ENCODE data around the gene KCNMA1. TPM values are rescaled to one million over a fixed set of nuclear protein-coding genes. Genes with fewer than 3 reads are reported as not detected.

The KCNMA1 gene
- total RNA-seq, 1 donor from 2014 or later = not detected

- no peak for DNase-seq
- Mint-ChIP-seq H3K9me3 (no peaks in the 10 kb centered on the region), H3K27me3 (no peaks in the 10 kb centered on the region), H3K4me1 (no peaks in the 10 kb centered on the region), H3K4me3 (no peak overlapping the region), H3K27ac (no peak overlapping the region), H3K36me3 (ENCODE audit: low read depth) (no peaks in the 10 kb centered on the region)
- intact Hi-C loops (cut with micrococcal nuclease) = no loop called here
These were observed 145.1 kb downstream of the KCNMA1 start for GRCh38 chr10:77492368-77492994.

- Mint-ChIP-seq H3K36me3 (ENCODE audit: low read depth) (no peaks in the 10 kb centered on the region), H3K27ac (no peak overlapping the region), H3K4me1 (no peaks in the 10 kb centered on the region), H3K4me3 (no peak overlapping the region), H3K9me3 (no peaks in the 10 kb centered on the region), H3K27me3 (no peaks in the 10 kb centered on the region)
- no peak for DNase-seq
- intact Hi-C loops (cut with micrococcal nuclease) = no loop called here
These were observed 146.9 kb downstream of the KCNMA1 start for GRCh38 chr10:77490534-77491314.

- intact Hi-C loops (cut with micrococcal nuclease) = no loop called here
- no peak for DNase-seq
- H3K4me3 Mint-ChIP-seq = no peak overlapping the region
- H3K36me3 Mint-ChIP-seq (ENCODE audit: low read depth) = no peaks in the 10 kb centered on the region
- no peak overlapping the region for H3K27ac Mint-ChIP-seq
- H3K9me3 Mint-ChIP-seq = no peaks in the 10 kb centered on the region
- H3K27me3 Mint-ChIP-seq = no peaks in the 10 kb centered on the region
- no peaks in the 10 kb centered on the region for H3K4me1 Mint-ChIP-seq
These were observed 151.1 kb downstream of the KCNMA1 start for GRCh38 chr10:77486517-77486916.

DNA sequence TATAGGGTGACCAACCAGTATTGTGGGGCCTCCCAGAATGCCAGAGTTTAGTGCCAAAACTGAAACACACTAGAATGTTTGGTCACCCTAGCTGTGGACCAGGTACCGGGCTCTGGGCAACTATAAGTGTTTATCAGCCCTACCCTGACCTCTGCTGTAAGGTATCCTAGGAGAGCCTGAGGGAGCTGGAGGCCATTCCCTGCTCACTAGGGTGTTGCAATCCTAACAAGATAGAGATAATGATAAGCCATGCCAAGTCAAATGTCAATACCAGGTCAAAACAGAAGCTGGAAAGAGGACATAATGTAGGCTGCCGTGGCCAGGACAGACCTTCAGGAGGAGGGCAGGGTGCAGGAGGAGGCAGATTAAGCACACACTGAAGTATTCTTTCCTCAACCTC, 151.8 kb downstream of the KCNMA1 start:
- no peaks in the 10 kb centered on the region for H3K4me1 Mint-ChIP-seq
- no peak overlapping the region for H3K4me3 Mint-ChIP-seq
- no peak for DNase-seq
- no peak overlapping the region for H3K27ac Mint-ChIP-seq
- no peaks in the 10 kb centered on the region for H3K36me3 Mint-ChIP-seq (ENCODE audit: low read depth)
- intact Hi-C loops (cut with micrococcal nuclease) = no loop called here
- no peaks in the 10 kb centered on the region for H3K27me3 Mint-ChIP-seq
- no peaks in the 10 kb centered on the region for H3K9me3 Mint-ChIP-seq

DNA sequence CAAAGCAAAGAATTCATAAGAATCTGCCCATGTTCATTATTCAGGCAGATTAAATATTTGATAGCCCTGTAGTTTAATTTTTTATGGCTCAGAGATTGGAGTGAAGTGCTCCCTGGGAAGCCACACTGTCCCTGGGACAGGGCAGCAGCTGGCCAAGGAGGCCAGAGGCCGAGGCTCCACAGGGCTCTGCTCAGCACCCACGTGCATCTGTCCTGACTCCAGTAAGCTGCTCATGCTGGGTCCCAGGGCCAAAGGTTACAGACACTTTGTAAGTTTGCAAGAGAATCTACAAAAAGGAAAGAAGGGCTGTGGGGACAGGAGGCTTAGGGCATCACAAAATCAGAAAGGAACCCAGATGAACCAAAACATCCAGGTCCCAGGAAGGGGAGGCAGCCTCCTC, 155.5 kb downstream of the KCNMA1 start:
- no peaks in the 10 kb centered on the region for H3K9me3 Mint-ChIP-seq
- intact Hi-C loops (cut with micrococcal nuclease) = no loop called here
- H3K4me1 Mint-ChIP-seq = no peaks in the 10 kb centered on the region

GRCh38 chr10:77479586-77479985, 158.0 kb downstream of the KCNMA1 start:
- no peak for DNase-seq
- intact Hi-C loops (cut with micrococcal nuclease) = no loop called here
- Mint-ChIP-seq H3K36me3 (ENCODE audit: low read depth) (no peaks in the 10 kb centered on the region), H3K27ac (no peak overlapping the region), H3K4me1 (no peaks in the 10 kb centered on the region), H3K9me3 (no peaks in the 10 kb centered on the region), H3K4me3 (no peak overlapping the region), H3K27me3 (no peaks in the 10 kb centered on the region)

More for the DNA sequence above, 155.5 kb downstream of the KCNMA1 start:
- no peak for DNase-seq
- Mint-ChIP-seq H3K36me3 (ENCODE audit: low read depth) (no peaks in the 10 kb centered on the region), H3K27me3 (no peaks in the 10 kb centered on the region), H3K27ac (no peak overlapping the region), H3K4me3 (no peak overlapping the region)

GRCh38 chr10:77478962-77479359, 158.6 kb downstream of the KCNMA1 start:
- H3K4me3 Mint-ChIP-seq = no peak overlapping the region
- no peaks in the 10 kb centered on the region for H3K4me1 Mint-ChIP-seq
- intact Hi-C loops (cut with micrococcal nuclease) = no loop called here

GRCh38 chr10:77478247-77478961, 159.2 kb downstream of the KCNMA1 start:
- Mint-ChIP-seq H3K27ac (no peak overlapping the region), H3K27me3 (no peaks in the 10 kb centered on the region), H3K36me3 (ENCODE audit: low read depth) (no peaks in the 10 kb centered on the region), H3K4me3 (no peak overlapping the region), H3K4me1 (no peaks in the 10 kb centered on the region), H3K9me3 (no peaks in the 10 kb centered on the region)
- intact Hi-C loops (cut with micrococcal nuclease) = no loop called here
- DNase-seq = no peak

More at GRCh38 chr10:77478962-77479359, 158.6 kb downstream of the KCNMA1 start:
- no peaks in the 10 kb centered on the region for H3K36me3 Mint-ChIP-seq (ENCODE audit: low read depth)
- no peaks in the 10 kb centered on the region for H3K9me3 Mint-ChIP-seq
- H3K27ac Mint-ChIP-seq = no peak overlapping the region
- DNase-seq = no peak
- H3K27me3 Mint-ChIP-seq = no peaks in the 10 kb centered on the region

DNA sequence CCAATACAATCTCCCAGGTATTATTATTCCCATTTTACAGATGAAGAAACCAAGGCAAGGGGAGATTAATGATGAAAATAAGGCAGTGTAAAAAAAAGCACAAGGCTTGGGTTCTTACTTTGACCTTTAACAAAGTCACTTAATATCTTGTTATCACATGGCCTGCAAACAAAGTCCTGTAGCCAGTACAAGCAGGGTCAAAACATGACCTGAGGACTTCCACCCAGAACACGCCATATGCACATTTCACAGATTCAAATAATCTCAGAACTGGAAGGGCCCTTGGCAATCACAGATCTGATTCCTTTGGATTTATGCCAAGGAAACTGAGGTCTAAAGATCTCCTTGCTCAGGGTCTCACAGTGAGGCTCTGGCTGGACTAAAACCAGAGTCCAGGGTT, 162.1 kb downstream of the KCNMA1 start:
- Mint-ChIP-seq H3K27me3 (no peaks in the 10 kb centered on the region), H3K27ac (no peak overlapping the region), H3K4me1 (no peaks in the 10 kb centered on the region), H3K9me3 (no peaks in the 10 kb centered on the region), H3K4me3 (no peak overlapping the region), H3K36me3 (ENCODE audit: low read depth) (no peaks in the 10 kb centered on the region)
- intact Hi-C loops (cut with micrococcal nuclease) = no loop called here
- no peak for DNase-seq

DNA sequence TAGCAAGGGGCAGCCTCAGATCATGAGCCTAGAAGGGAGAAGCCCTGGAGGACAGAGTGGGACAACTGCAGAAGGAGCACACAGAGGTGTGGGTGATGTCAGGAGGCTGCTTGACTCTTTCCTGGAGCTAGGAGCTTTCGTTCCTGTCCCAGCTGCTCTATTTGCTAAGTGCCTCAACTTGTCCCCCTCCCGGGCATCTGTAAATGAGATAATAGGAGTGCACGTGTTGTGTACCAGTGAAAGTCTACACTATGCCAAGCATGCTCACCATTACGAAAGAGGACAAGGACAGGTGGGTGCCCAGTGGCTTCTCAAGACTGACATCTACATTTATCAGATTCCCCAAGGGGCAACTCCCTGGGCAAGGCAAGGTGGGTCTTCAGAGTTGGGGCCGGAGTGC, 162.7 kb downstream of the KCNMA1 start:
- no peaks in the 10 kb centered on the region for H3K36me3 Mint-ChIP-seq (ENCODE audit: low read depth)
- no peaks in the 10 kb centered on the region for H3K9me3 Mint-ChIP-seq
- H3K27me3 Mint-ChIP-seq = no peaks in the 10 kb centered on the region
- no peaks in the 10 kb centered on the region for H3K4me1 Mint-ChIP-seq
- DNase-seq = no peak
- no peak overlapping the region for H3K27ac Mint-ChIP-seq
- no peak overlapping the region for H3K4me3 Mint-ChIP-seq
- intact Hi-C loops (cut with micrococcal nuclease) = no loop called here

DNA sequence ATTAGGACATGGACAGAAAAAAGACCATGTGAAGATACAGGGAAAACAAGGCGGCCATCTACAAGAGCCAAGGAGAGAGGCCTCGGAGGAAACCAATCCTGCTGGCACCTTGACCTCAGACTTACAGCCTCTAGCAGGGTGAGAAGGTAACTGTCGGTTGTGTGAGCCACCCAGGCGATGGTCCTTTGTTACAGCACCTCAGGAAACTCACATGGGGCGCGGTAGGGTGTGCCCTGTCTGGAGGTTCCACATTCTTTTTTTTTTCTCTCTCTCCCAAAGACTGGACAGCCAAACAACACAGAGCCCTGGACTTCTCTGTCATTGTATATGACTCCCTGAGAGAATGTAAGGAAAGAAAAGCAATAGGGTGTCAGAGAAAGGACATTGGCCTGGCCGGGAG, 163.2 kb downstream of the KCNMA1 start:
- Mint-ChIP-seq H3K4me3 (no peak overlapping the region), H3K4me1 (no peaks in the 10 kb centered on the region), H3K27me3 (no peaks in the 10 kb centered on the region), H3K9me3 (no peaks in the 10 kb centered on the region), H3K27ac (no peak overlapping the region), H3K36me3 (ENCODE audit: low read depth) (no peaks in the 10 kb centered on the region)
- DNase-seq = no peak
- intact Hi-C loops (cut with micrococcal nuclease) = no loop called here

DNA sequence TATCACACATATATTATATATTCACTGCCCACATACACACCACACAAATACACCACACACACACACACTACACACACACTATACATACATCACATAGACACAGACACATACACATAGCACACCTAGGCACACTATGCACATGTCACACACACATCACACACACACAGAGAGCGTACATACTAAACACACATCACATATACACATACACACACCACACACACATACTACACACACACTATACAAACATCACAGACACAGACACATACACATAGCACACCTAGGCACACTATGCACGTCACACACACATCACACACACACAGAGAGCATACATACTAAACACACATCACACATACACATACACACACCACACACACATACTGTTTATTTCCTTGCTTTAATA, 165.5 kb downstream of the KCNMA1 start:
- no peak overlapping the region for H3K4me3 Mint-ChIP-seq
- DNase-seq = no peak
- no peak overlapping the region for H3K27ac Mint-ChIP-seq
- no peaks in the 10 kb centered on the region for H3K9me3 Mint-ChIP-seq
- H3K27me3 Mint-ChIP-seq = no peaks in the 10 kb centered on the region
- intact Hi-C loops (cut with micrococcal nuclease) = no loop called here
- H3K4me1 Mint-ChIP-seq = no peaks in the 10 kb centered on the region
- H3K36me3 Mint-ChIP-seq (ENCODE audit: low read depth) = no peaks in the 10 kb centered on the region

- Mint-ChIP-seq H3K4me3 (no peak overlapping the region), H3K9me3 (no peaks in the 10 kb centered on the region), H3K27me3 (no peaks in the 10 kb centered on the region), H3K36me3 (ENCODE audit: low read depth) (no peaks in the 10 kb centered on the region), H3K27ac (no peak overlapping the region), H3K4me1 (no peaks in the 10 kb centered on the region)
- intact Hi-C loops (cut with micrococcal nuclease) = no loop called here
- DNase-seq = no peak
These were observed 166.5 kb downstream of the KCNMA1 start for GRCh38 chr10:77471069-77471536.

GRCh38 chr10:77467422-77467963, 170.1 kb downstream of the KCNMA1 start:
- DNase-seq = no peak
- intact Hi-C loops (cut with micrococcal nuclease) = no loop called here
- Mint-ChIP-seq H3K4me3 (no peak overlapping the region), H3K36me3 (ENCODE audit: low read depth) (no peaks in the 10 kb centered on the region), H3K9me3 (no peaks in the 10 kb centered on the region), H3K4me1 (no peaks in the 10 kb centered on the region), H3K27me3 (no peaks in the 10 kb centered on the region), H3K27ac (no peak overlapping the region)
